ENCODE results near the gene GALNT10. TPM values are rescaled to one million over a fixed set of nuclear protein-coding genes. Genes with fewer than 3 reads are reported as not detected.
"Not testable (repeated sequence)": the region's sequence is repeated elsewhere in the genome, so short reads cannot be mapped to it uniquely, and the experiment has no call there.

The GALNT10 gene
- total RNA-seq, 4 donors from 2014 or later = 5.6 to 22.9 (median 14.4) TPM

DNA sequence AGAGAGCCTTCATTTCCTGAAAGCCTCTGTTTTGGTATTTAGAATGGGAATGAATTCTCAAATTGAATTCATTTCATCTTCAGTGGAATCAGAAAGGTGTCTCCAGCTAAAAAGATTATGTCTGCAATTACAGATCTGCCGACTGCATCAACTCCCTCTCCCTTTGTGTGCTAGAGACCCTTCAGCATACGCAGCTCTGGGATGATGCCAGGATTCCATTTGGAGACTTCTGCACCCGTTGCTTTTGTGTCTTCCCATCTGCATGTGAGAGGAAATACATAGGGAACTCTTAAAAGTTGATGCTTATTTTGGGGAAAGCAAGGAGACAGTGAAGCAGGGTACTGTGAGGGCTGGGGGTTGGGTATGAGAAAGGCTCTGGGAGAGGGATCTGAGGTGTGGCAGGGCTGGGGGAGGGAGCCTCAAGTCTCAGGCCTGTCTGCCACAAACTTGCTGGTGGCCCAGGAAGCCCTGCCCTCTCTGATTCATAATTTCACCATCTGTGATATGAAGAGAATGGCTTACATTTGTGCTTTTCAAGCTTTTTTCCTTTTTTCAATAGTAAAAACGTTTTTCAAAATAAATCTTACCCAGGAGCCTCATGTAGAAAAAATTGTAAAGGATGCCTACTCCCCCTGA lies 165.6 kb downstream of the GALNT10 start:
- peaks cover 0 to 6% of the 10 kb centered on the region in 2 donors for H3K4me1 ChIP-seq
- TF ChIP-seq, protein P1, sequence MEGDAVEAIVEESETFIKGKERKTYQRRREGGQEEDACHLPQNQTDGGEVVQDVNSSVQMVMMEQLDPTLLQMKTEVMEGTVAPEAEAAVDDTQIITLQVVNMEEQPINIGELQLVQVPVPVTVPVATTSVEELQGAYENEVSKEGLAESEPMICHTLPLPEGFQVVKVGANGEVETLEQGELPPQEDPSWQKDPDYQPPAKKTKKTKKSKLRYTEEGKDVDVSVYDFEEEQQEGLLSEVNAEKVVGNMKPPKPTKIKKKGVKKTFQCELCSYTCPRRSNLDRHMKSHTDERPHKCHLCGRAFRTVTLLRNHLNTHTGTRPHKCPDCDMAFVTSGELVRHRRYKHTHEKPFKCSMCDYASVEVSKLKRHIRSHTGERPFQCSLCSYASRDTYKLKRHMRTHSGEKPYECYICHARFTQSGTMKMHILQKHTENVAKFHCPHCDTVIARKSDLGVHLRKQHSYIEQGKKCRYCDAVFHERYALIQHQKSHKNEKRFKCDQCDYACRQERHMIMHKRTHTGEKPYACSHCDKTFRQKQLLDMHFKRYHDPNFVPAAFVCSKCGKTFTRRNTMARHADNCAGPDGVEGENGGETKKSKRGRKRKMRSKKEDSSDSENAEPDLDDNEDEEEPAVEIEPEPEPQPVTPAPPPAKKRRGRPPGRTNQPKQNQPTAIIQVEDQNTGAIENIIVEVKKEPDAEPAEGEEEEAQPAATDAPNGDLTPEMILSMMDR (IDR thresholded peaks at IDR 0.05) = no peak
- TF ChIP-seq POLR2A (IDR thresholded peaks at IDR 0.05) = no peak
- H3K4me3 ChIP-seq = no peak overlapping the region
- H3K9me3 ChIP-seq = no peaks in the 10 kb centered on the region
- no peaks in the 10 kb centered on the region for H3K36me3 ChIP-seq
- H3K27ac ChIP-seq = no peak overlapping the region
- no peak for DNase-seq
- H3K27me3 ChIP-seq = no peaks in the 10 kb centered on the region
- intact Hi-C loops (cut with DNase I; ENCODE audit: low total_unique reads) = no loop called here

DNA sequence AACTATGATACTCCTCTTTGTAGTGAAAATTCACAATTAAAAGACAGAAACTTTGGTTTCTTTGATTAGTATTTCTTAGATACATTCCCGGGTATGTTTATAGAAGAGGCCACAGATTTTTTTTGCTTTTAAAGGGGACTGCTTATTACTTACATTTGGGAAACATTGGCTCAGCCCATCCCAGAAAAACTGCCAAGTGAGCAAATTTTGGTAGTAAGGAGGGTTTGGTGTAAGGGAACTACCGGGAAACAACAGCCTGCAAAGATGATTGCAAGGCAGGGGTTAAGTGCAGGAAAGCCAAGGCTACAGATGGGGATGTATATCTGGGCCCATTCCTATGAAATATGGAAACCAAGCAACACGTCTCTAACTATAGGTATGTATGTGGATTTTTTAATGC lies 166.4 kb downstream of the GALNT10 start:
- intact Hi-C loops (cut with DNase I; ENCODE audit: low total_unique reads) = no loop called here
- no peaks in the 10 kb centered on the region for H3K36me3 ChIP-seq
- H3K27me3 ChIP-seq = no peaks in the 10 kb centered on the region
- H3K4me3 ChIP-seq = no peak overlapping the region
- DNase-seq = no peak
- H3K9me3 ChIP-seq = no peaks in the 10 kb centered on the region
- TF ChIP-seq, protein P1 (IDR thresholded peaks at IDR 0.05) = no peak
- no peak for TF ChIP-seq POLR2A (IDR thresholded peaks at IDR 0.05)
- no peak overlapping the region for H3K27ac ChIP-seq
- H3K4me1 ChIP-seq = peaks cover 0 to 6% of the 10 kb centered on the region in 2 donors

DNA sequence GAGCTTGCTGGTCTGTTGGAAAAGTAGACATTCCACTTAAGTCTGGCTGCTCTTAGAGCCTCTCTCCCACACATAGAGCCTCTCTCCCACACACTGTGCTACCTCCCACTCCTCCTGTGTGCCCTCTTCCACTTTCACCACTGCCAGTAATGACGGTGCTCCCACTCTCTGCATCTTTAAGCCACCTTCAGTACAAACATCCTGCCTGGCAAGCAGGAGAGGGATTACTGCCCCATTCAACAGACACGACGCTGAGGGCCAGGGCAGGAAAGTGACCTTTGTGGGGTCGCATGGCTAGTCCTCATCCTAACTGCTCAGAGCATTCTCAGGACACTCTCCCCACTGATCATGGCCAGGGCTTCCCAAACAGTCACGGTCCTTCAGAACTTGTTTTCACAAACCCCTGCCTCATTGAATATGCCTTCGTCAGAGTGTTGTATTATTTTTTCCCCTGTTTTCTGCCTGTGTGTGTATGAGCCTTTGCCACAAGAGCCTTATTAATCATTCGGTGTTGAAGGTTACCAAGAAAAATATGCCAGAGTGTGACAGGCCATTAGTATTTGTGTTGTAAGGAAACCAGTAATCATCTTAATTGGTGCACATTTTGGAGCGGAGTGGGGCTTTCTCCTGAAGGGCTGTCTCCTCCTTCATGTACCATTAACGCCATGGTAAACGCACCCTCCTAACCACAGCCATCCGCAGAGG lies 168.1 kb downstream of the GALNT10 start:
- no peaks in the 10 kb centered on the region for H3K27me3 ChIP-seq
- no peak overlapping the region for H3K27ac ChIP-seq
- intact Hi-C loops (cut with DNase I; ENCODE audit: low total_unique reads) = no loop called here
- H3K4me3 ChIP-seq = no peak overlapping the region
- H3K9me3 ChIP-seq = no peaks in the 10 kb centered on the region
- TF ChIP-seq POLR2A (IDR thresholded peaks at IDR 0.05) = no peak
- TF ChIP-seq, protein P1 (IDR thresholded peaks at IDR 0.05) = no peak
- H3K36me3 ChIP-seq = no peaks in the 10 kb centered on the region
- DNase-seq = no peak
- H3K4me1 ChIP-seq = peaks cover 0 to 6% of the 10 kb centered on the region in 2 donors

DNA sequence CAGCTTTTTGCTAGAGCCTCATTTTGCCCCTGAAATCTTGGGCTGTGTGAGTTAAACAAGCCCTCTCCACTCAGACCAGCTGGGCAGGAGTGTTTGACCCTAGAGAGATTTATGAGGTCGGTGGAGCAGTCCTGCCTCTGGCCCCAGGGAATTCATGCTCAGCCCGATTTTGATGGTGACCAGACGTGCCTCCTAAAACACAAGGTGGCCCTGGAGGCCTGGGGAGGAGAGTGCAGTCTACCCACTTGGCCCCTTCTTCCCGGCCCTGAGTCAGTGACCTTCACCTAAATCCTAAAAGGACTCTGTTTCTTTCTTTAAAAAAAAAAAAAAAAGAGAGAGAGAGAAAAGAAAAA lies 168.7 kb downstream of the GALNT10 start:
- intact Hi-C loops (cut with DNase I; ENCODE audit: low total_unique reads) = no loop called here
- DNase-seq = no peak
- Histone ChIP-seq H3K4me3 (no peak overlapping the region), H3K9me3 (no peaks in the 10 kb centered on the region), H3K27me3 (no peaks in the 10 kb centered on the region), H3K36me3 (no peaks in the 10 kb centered on the region), H3K4me1 (peaks cover 0 to 6% of the 10 kb centered on the region in 2 donors), H3K27ac (no peak overlapping the region)
- TF ChIP-seq, protein P1 (IDR thresholded peaks at IDR 0.05) = no peak
- no peak for TF ChIP-seq POLR2A (IDR thresholded peaks at IDR 0.05)

DNA sequence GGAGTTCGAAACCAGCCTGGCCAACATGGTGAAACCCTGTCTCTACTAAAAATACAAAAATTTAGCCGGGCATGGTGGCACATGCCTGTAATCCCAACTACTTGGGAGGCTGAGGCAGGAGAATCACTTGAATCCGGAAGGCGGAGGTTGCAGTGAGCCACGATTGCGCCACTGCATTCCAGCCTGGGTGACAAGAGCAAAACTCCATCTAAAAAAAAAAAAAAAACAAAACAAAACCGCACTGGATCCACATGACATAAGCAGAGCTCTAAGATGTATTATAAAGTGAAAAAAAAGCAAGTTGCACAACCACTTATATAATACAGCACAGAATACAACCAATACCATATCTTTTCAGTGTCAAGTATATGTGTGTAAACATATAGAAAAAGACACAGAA lies 169.7 kb downstream of the GALNT10 start:
- H3K27me3 ChIP-seq = not testable (repeated sequence)

More for the DNA sequence above, 169.7 kb downstream of the GALNT10 start:
- H3K4me3 ChIP-seq; DNase-seq; H3K9me3 ChIP-seq; H3K27ac ChIP-seq; H3K4me1 ChIP-seq; H3K36me3 ChIP-seq; intact Hi-C loops (cut with DNase I; ENCODE audit: low total_unique reads): not testable (repeated sequence)

All from uterus (tissue), 4 donors.